NCI-H2227 treated with DMSO at 0.1 percent for 48 hours (cell line): Measurements from ENCODE around the gene PRKCA.
"Not testable (repeated sequence)": the region's sequence is repeated elsewhere in the genome, so short reads cannot be mapped to it uniquely, and the experiment has no call there.

Experiments
- DNase-seq: peaks from one replicate; lab custom pipeline; 2025; lab: John Stamatoyannopoulos, UW

PRKCA gene

DNA sequence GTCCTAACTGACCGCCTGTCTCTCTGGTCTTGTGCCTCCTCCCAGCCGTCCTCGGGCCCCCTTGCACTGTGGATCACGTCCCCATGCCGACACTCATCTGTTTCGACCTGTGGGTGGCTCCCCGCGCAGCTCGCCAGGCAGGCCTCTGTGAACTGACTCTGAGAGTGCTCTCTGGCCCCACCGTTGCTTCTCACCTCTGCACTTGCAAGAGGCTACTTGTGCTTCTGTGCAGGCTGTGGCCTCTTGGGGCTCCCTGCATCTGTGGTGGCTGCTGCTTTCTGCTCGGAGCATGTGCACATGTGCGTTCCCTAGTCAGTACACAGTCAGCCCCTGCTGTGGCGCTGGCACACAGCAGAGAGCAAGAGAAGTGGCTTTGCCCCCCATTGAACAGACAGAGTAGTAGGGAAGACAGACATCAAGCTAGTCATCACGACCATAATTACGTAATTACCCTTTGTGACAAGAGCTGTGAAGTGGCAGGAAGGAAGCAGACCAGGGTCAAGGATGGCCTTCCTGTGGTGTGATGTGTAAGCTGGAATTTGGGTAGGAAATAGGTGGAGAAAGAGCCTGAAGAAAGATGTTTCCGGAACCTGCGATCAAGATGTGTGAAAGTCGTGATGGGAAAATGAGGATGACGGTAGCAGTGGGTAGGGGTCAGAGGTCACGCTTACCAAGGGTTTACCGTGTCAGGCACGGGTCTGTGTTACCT lies 276.5 kb downstream of the PRKCA start:
- peak; percentile 70 for DNase-seq

DNA sequence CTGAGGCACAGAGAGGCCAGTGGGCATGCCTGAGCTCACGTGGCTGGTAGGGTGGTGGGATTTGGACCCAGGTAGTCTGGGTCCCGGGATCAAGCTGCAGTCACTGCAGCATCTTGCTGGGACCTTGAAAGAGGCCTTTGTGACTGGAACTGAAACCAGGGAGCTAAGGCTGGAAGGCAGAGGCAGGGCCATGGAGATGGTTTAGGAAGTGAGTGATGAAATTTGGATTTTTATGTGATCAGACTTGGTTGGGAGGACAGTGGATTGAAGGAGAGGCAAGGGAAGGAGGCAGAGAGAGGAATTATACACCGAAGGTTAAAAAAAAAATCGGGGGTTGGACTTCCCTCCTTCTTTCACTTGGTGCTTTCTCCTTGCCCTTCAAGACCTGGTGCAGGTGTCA lies 277.1 kb downstream of the PRKCA start:
- no peak for DNase-seq

DNA sequence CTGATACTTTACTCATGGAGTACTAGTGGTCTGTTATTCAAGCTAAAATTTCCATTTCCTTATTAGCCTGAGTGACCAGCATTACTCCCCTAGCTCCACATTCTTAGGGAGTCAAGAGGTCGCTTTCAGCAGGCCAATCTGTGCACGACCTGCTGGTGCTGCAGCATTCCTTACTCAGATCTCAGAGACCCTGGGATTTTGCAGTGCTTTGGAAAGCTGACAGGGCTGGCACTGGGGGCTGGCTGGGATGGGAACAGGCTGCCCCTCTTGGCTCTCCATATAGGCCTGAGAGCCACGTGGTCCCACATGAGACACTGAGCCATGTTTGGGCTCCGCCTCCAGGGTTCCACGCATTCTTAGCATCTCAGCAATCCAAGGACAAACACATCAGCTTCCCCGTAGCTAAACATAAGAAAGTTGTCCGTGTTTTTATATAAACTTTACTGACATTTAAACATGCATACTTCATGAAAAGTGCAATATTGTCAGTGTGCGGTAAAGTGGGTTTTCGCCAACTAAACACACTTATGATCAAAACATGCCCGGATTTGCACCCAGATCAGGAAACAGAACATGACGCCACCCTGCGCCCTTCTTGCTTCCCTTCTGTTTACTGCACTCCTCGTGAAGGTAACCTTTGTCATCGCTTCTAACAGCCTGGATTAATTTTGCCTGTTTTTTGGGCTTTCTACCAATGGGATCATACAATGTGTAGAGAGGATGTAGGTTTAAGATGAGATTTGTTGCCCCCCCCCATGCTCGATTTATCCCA lies 278.0 kb downstream of the PRKCA start:
- no peak for DNase-seq

DNA sequence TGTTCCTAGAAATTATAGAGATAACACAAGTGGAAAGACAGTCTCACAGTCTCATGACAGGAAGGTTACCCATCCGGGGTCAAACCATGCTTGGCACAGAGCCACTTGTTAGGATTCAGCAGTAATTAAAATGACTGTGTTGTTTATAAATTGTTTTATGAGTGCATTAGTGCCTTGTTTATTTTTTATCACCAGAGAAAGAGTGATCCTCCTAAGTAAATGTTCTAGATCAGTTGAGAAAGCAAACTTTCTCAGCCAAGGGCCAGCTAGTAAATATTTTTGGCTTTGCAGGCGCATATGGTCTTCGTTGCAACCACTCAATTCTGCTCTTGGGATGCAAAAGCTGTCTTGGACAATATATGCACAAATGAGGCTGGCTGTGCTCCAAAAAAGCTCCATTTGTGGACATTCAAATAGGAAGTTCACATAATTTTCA lies 278.6 kb downstream of the PRKCA start:
- no peak for DNase-seq

DNA sequence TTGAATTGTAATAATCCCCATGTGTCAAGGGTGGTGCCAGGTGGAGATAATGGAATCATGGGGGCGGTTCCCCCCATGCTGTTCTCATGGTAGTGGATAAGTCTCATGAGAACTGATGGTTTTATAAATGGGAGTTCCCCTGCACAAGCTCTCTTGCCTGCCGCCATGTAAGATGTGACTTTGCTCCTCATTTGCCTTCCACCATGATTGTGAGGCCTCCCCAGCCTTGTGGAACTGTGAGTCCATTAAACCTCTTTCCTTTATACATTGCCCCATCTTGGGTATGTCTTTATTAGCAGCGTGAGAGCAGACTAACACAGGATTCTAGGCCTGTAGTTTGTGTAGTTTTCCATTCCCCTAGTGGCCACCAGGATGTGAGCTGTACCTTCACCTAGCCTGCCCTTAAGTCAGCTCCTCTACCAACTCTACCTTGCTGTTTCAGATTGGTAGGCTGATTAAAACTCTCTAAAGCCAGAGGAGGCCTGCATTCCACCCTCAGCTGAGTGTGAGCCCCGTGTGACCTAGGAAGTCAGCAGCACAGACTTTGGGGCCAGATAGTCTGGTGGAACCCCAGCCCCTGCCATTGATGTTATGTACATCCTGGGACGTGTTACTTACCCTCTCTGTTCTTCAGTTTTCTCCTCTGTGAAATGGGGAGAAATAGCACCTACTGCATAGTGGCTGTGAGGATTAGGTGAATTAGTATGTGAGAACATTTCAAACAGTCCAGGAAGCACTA lies 280.1 kb downstream of the PRKCA start:
- no peak for DNase-seq

DNA sequence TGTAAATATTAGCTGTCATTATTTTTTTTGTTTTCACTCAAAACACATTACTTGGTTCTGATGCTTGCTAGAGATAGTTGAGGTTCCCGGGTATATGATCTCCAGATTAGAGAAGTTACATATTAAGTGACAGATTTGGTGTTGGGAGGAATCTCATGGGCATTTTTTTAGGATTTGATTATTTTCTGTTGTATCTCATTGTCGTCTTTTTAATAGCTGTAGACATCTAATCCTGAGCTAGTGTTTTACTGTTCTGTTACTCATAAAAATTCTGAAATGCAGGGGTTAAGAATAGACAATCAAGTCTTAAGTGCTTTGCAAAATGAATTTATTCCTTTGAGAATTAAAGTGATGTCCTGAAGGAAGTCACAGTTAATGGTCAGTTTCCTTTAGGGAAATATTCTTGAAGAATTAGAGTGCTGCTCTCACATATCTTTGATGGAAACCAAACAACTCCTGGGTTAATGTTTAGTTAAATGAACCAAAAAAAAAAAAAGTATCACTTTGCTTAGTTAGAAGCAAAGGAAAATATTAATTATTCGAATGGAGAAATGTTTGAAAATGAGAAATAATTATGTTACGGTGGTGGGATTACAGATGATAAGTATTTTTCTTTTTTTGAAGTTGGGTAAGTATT lies 280.8 kb downstream of the PRKCA start:
- no peak for DNase-seq

DNA sequence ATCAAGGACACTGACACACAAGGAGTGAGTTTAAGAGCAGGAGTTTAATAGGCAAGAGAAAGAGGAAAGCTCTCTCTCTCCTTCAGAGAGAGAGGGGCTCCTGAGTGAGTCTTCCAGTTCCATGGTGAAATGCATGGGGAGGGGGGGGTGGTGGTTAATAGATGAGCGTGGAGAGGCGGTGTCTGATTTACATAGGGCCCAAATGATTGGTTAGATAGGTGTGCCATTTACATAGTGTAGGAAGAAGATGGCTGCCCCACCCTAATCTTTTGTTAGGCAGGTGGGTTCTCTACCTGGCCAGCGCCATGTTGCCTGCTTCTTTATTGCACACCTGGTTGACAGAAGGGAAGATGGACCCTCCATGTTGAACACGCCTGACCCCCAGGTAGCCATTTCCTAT lies 282.5 kb downstream of the PRKCA start:
- DNase-seq, result no peak

DNA sequence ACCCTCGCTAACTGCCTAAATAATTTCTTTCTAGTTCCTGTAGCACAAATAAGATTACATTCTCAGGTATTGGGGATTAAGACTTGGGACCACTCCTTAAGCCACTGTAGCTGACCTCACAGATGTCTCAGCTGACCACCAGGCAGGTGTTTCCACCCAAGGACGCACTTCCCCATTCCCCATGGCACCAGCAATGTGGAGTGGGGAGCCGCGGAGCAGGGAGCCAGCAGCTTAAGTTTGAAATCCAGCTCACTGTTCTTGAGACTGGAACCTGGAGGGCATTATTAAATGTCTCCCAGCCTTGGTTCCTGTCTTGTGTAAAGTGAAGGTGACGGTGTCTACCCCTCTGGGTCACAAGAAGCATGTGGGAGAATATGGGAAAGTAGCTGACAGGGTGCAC lies 283.1 kb downstream of the PRKCA start:
- no peak for DNase-seq

DNA sequence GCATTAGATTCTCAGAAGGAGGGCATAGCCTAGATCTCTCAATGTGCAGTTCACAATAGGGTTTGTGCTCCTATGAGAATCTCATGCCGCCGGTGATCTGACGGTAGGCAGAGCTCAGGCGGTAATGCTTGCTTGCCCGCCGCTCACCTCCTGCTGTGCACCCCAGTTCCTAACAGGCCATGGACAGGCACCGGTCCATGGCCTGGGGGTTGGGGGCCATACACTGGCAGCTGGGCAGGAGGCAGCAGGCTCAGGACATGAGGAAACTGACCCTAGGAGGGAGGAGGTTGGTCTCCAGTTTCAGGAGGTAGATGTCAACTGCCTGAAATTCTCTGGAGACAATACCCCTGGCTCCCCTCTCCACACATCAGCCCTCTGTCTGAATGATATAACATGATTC lies 287.5 kb downstream of the PRKCA start:
- DNase-seq, result no peak

DNA sequence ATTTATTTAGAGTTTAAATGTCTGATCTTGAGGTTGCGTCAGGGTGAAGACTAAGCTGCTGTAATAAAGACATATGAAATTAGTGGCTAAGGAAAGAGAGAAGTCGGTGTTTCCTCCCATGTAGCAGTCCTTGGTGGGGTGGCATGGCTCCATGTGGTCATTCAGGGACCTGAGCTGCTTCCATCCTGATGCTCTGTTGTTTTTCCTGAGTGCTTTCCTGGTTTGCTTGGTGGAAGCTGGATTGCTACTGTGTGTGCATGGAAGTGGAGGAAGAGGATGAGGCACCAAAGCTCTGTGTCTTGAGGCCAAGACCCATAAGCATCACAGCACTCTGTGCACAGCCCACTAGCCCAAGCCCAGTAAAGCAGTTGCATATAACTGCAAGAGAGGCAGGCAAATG lies 290.7 kb downstream of the PRKCA start:
- no peak for DNase-seq

DNA sequence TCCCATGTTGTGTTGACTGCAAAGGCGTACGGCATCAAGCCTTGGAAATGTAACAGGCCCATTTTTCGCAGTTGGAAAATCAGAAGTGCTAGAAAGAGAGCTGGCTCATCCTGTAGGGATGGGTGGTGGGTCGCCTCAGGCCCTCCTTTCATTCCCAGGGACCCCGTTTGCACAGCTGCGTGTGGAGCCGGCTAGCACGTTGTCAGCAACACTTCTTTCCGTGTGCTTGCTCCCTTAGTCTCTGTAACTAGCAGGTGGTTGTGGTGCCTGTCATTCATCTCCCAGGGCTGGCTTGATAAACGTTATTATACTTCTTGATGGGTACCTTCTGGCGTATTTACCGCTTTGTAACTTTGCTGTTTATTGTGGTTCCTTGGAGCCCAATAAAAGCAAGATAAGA lies 293.5 kb downstream of the PRKCA start:
- DNase-seq, result no peak

DNA sequence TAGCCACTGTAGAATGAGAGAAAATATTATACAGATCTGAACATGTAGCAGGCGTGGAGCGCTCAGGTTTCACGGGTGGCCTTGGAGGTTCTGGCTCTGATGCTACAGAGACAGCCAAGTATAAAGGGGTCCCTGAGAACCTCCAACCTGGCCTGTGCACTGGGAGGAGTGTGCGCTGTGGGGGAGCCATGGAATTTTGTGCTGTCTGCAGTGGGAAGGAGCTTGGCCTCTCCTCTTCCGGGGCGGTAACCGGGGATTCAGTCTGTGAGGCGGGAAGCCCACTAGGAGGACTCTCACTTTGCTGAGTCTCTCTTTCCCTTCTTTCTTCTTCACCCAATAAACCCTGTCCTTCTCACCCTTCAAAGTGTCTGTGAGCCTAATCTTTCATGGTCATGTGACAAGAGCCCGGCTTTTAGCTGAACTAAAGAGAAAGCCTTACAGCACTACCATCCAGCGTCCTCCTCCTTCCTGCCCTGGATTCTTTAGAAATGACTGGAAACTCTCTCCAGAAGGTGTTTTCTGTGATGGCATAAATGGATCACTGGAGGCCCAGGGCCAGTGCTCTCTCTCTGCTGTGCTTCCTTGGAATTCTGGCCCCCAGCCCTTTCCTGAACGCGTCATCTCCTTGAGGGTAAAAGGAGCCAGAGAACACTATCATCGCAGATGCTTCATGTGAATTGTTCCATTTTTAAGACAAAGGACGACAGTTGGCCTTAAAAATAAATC lies 300.4 kb downstream of the PRKCA start:
- DNase-seq, result no peak

DNA sequence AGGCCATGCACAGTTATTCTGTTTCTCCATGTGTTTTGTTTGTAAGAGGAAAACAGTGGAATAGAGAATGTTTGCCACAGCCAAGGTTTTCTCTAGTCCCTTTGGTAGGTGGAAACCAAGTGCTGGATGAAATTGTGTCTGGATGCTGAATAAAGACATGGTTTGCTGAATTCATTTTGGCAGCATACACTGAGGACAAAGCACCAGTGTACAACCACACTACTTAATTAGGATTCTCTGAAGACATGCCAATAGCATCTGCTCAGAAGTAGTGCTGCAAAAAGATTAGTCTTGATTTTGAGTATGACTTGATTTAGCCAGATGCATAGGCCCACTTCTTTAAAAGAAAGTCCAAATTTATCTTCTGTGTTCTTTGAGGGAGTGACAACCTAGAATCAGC lies 302.0 kb downstream of the PRKCA start:
- DNase-seq, result no peak

DNA sequence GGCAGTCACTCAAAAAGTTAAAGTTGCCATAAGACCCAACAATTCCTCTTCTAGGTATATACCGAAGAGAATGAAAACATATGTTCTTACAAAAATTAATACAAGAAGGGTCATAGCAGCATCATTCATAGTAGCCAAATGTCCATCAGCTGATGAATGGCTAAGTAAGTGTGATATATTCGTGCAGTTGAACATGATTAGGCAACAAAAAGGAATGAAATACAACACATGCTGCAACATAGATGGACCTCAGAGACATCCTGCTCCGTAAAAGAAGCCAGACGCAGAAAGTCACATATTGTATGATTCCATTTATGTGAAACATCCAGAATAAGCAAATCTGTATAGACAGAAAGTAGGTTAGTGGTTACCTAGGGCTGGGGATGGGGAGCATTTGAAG lies 303.1 kb downstream of the PRKCA start:
- no peak for DNase-seq

DNA sequence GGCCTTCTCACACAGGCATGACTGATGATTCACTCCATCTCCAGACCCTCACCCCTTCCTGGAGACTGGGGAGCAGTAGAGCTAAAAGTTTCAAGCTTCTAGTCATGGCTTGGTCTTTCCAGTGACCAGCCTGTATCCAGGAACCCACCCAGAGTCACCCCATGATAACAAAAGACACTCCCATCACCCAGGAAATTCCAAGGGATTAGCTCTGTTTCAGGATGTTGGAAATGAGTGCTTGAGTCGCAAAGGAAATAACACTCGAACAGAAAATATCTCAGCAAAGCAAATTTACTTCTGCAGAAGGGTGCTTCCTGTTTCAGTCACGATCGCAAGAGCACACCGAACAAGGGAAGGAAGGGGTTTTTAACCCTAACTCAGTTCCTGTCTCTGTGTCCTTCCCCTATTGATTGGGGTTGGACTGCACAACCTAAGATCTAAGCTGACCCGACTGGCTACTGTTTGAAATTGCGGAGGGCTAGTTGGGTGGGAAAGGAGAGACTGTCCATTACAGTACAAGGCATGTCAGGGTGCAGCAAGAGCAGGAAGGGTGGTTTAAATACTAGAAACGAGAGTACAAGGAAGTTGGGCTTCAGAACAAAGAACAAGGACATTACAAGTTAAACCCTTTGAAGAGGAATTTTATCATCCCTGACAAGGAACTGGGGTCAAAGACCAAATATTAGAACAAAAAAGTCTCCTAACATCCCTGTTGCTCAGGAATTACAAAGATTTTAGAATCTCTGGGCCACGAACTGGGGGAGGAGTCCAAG lies 308.1 kb downstream of the PRKCA start:
- DNase-seq, result no peak

DNA sequence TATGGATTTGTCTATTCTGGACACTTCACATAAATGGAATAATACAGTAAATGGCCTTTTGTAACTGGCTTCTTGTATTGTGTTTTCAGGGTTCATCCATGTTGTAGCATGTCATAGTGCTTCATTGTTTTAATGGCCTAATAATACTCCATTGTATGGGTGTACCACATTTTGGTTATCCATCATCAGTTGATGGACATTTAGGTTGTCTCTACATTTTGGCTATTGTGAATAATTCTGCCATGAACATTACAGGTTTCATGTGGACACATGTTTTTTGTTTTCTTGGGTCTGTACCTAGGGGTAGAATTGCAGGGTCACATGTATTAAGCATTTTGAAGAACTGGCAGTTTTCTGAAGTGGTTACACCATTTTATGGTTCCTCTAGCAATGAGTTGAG lies 309.0 kb downstream of the PRKCA start:
- no peak for DNase-seq

DNA sequence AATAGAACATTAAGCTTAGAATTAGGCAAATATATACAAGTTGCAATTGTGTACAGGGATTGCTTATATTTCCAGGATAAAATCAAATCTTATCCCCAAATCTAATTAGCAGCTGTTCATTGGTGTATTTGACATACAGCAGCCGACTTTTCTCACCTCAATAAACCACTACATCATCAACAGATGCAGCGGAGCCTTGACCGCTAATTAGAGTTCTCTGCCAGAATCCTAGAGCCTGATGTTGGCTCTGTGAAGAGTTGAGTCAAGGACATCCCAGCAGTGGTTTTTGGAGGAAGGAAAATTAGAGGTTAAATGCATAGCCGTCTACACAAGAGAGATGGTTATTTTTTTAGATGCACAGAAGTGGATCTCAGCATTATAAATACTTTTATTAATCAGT lies 310.6 kb downstream of the PRKCA start:
- DNase-seq, result no peak

DNA sequence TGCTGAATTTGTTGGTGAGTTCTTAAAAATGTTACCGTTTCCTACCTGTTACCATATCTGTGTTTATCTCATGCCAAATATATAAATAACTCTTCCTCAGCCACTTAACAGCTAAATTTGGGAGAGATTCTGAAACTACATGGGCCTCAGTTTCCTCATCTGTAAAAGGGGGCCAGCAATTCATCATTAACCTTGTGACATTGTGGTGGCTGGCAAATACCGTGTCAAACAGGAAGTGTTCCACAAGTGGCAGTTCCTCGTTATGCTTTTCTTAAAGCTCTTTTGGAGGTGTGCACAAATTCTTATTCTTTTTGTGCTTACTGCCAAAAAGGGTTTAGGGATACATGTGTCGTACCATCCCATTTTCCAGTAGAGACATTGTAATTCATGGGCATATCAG lies 312.1 kb downstream of the PRKCA start:
- DNase-seq, result no peak

DNA sequence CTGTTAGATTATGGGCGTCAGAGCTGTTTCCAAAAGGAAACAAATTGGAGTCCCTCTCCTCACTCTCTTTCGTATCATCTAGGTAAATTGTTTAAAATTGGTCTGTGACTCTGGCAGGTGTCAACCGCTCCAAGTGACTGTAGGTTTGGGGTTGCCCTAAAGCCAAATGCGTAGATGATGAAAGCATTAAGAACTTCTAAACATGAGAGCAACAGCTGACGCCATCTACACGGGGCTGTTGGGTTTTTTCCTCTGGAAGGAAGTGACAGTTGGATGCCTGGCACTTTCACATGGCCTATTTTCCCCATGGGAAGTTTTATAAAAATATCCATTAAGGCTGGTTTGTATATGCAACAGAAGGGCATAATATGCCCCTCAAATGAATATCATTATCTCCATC lies 316.8 kb downstream of the PRKCA start:
- no peak for DNase-seq

DNA sequence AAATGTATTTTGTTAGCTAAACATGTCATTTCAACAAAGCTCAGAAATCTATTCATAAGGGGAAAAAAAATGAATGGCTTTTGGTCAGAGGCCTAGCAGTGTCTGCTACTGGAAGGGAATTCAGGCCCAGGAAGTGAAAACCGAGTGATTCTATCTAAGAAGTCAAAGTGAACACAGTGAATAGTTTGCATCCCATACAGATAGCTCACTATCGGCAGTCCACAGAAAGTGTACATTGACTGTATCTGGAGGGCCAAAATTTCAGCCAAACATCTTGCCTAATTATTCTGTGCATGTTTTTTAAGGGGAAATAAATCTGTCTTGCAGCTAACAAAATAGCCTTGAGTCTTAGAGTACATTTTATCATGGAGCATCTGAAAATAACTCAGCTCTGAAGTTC lies 318.1 kb downstream of the PRKCA start:
- DNase-seq, result no peak

DNA sequence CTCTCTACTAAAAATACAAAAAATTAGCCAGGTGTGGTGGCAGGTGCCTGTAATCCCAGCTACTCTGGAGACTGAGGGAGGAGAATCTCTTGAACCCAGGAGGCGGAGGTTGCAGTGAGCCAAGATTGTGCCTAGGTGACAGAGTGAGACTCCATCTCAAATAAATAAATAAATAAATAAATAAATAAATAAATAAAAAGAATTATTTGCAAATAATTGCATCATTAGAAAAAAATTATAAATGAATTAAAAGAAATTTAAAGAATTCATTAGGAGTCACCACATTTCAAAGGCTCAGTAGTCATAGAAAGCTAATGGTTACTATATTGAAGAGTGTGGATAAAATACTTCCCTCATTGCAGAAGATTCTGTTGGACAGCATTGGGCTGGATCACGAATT lies 322.2 kb downstream of the PRKCA start:
- not testable (repeated sequence) for DNase-seq
